Thyroid gland (tissue), 4 donors: ENCODE results near the gene COG1. TPM values are rescaled to one million over a fixed set of nuclear protein-coding genes. Genes with fewer than 3 reads are reported as not detected.
A peak's percentile ranks its signal among the peaks of the same experiment; 100 is the strongest.

ENCODE experiments used
- DNase-seq, 2 donors: peaks; one replicate each; pipeline ENCODE4 v3.0.0-alpha.2; 2019
- H3K27ac ChIP-seq, 3 donors: fragments of 200-600 bp; sonication (generic); 1 replicate in 2 of 3; 2 replicates in 1 of 3; pipeline ENCODE4 v1.5.1; 2016 to 2019; ENCODE audit warnings: mild to moderate bottlenecking in 1 of 3, moderate library complexity in 1 of 3
- H3K27me3 ChIP-seq: fragments of 200-600 bp; sonication (generic); one replicate; pipeline ENCODE4 v1.5.1; 2019
- H3K36me3 ChIP-seq, 2 donors: fragments of 200-600 bp; sonication (generic); one replicate each; pipeline ENCODE4 v1.5.1; 2016 to 2019
- H3K4me1 ChIP-seq, 2 donors: fragments of 200-600 bp; sonication (generic); one replicate each; pipeline ENCODE4 v1.5.1; 2017 to 2019
- H3K4me3 ChIP-seq, 3 donors: fragments of 200-600 bp; sonication (generic); replicated peaks in 1 of 3; 1 replicate in 2 of 3; 2 replicates in 1 of 3; pipeline ENCODE4 v1.5.1; 2016; ENCODE audit warnings: mild to moderate bottlenecking in 1 of 3
- H3K9me3 ChIP-seq: fragments of 200-600 bp; sonication (generic); one replicate; pipeline ENCODE4 v1.5.1; 2017
- POLR2A ChIP-seq, 2 donors: fragments of 450-650 bp; IDR thresholded peaks; one replicate each; pipeline ENCODE4 v1.6.1; 2017; ENCODE audit warnings: antibody characterized with exemption in 2 of 2, mild to moderate bottlenecking in 2 of 2, moderate library complexity in 1 of 2
- WGBS, 2 donors: methylation state at CpG; one replicate each; pipeline ENCODE4 v1.1.5; 2017; 5-methylcytosine and 5-hydroxymethylcytosine counted together
- intact Hi-C: fragments of 100-400 bp; cut with DNase I; formaldehyde crosslinking; loops from one replicate; pipeline ENCODE4 v1.15.1; 2023
- total RNA-seq, 4 donors: library from RNA; depleted of rRNA; stranded (reverse); fragments of >200 nt; gene quantifications; one replicate each; pipeline ENCODE4 v1.2.3, GENCODE V29; 2016
- TF ChIP-seq, protein P1 (sequence below), 6 experiments: fragments of 200-600 bp in 3 of 6; fragments of 450-650 bp in 3 of 6; sonication (generic) in 3 of 6; IDR thresholded peaks; one replicate each; pipeline ENCODE4 v1.5.1; 2016 to 2019; ENCODE audit warnings: antibody characterized with exemption in 6 of 6, mild to moderate bottlenecking in 2 of 6, inconsistent platforms in 1 of 6, moderate library complexity in 1 of 6

The COG1 gene
- total RNA-seq, 4 donors from 2014 or later = 31.9 to 42.9 (median 37.2) TPM

DNA sequence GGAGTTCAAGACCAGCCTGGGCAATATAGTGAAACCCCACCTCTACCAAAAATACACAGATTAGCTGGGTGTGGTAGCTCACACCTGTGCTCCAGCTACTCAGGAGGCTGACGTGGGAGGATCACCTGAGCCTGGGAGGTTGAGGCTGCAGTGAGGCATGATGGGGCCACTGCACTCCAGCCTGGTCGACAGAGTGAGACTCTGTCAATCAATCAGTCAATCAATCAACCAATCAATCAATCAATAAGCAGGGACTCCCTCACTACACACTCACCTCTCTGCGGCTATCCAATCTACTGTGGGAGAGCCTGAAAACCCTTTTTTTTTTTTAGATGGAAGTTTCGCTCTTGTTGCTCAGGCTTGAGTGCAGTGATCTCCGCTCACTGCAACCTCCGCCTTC, 37.2 kb downstream of the COG1 start:
- Histone ChIP-seq H3K4me3 (no peak overlapping the region), H3K27ac (no peak overlapping the region), H3K36me3 (no peaks in the 10 kb centered on the region), H3K27me3 (no peaks in the 10 kb centered on the region), H3K4me1 (peaks cover 27 to 47% of the 10 kb centered on the region in 2 donors), H3K9me3 (no peaks in the 10 kb centered on the region)
- 96 to 97% methylated on average over 6 of the region's 6 CpGs for WGBS, 2 donors
- no peak for DNase-seq
- intact Hi-C loops = loop anchor here (5.0 kb wide), 1 partner anchor 38 kb away; the partner anchor contains the start of gene COG1
- TF ChIP-seq, protein P1, sequence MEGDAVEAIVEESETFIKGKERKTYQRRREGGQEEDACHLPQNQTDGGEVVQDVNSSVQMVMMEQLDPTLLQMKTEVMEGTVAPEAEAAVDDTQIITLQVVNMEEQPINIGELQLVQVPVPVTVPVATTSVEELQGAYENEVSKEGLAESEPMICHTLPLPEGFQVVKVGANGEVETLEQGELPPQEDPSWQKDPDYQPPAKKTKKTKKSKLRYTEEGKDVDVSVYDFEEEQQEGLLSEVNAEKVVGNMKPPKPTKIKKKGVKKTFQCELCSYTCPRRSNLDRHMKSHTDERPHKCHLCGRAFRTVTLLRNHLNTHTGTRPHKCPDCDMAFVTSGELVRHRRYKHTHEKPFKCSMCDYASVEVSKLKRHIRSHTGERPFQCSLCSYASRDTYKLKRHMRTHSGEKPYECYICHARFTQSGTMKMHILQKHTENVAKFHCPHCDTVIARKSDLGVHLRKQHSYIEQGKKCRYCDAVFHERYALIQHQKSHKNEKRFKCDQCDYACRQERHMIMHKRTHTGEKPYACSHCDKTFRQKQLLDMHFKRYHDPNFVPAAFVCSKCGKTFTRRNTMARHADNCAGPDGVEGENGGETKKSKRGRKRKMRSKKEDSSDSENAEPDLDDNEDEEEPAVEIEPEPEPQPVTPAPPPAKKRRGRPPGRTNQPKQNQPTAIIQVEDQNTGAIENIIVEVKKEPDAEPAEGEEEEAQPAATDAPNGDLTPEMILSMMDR (IDR thresholded peaks at IDR 0.05) = no peak
- TF ChIP-seq POLR2A (IDR thresholded peaks at IDR 0.05) = no peak

DNA sequence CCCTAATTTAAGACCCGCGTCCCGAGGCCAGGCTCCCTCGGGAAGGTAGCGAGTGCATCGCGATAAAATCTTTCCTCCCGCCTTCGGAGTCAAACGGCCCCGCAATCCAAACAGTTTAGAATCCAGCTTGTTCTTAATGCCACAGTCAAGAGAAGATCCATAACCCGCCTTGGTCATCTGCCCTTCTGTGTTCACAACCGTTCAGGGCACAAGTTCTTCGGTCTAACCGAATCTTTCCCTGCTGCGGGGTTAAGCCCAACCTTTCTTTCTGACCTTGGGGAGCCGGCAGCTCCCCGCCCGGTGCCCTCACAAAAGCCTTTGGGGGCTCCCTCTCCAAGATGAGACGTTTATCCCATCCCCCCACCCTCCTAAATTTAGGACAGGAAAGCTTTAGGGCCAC, 38.5 kb downstream of the COG1 start:
- intact Hi-C loops = loop anchor here (5.0 kb wide), 1 partner anchor 39 kb away; the partner anchor contains the start of gene COG1

DNA sequence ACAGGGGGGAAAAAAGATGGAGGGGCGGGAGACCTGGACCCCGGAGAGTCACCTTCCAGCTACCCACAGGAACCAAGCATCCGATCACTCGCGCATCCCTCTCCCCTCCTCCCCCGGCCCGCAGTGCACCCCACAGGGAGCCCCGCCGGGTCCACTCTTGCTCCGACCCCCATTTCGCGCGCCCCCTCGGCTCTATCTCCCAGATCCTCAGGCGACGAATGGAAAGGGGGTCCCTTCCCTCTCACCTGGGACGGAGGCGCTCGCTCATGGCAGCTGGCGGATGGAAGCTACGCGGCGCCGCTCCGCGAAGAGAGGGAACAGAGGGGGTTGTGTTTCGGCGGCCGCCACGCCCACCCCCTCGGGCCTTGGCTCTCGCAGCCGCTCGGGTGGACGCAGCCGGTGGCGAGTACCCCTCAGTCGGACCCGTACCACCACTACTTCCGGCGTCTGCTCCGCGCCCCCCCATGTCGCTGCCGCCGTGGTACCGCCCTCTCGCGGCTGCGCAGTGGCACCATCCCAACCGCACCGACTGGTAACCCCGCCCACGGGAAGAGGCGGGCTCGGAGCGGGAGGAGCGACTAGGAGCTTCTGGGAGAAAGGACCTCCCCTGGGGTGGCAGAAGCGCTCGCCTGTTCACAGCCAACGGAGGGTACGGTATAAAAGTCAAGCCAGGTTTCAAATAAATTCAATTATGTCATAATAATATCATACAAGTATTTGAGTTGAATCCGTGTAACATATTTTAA, 39.2 kb downstream of the COG1 start:
- DNase-seq = peak; percentile 95 to 96
- no peaks in the 10 kb centered on the region for H3K27me3 ChIP-seq
- H3K27ac ChIP-seq = peak overlapping the region; percentile 64 to 89 (median 84)
- intact Hi-C loops = loop anchor here (5.0 kb wide), 1 partner anchor 40 kb away; the partner anchor contains the start of gene COG1
- peak overlapping the region; percentile 92 to 94 (median 94) for H3K4me3 ChIP-seq
- H3K4me1 ChIP-seq = peaks cover 18 to 37% of the 10 kb centered on the region in 2 donors
- no peaks in the 10 kb centered on the region for H3K9me3 ChIP-seq
- TF ChIP-seq, protein P1 (IDR thresholded peaks at IDR 0.05) = peak in 3 of 6 experiments; percentile 16 to 28 (median 17)
- TF ChIP-seq POLR2A (IDR thresholded peaks at IDR 0.05) = peak; percentile 42 to 91
- H3K36me3 ChIP-seq = peaks cover 5 to 14% of the 10 kb centered on the region in 2 donors
- 0 to 1% methylated on average over 17 to 21 of the region's 63 CpGs for WGBS, 2 donors

More for the DNA sequence above, 38.5 kb downstream of the COG1 start:
- WGBS, 2 donors = 1% methylated on average over 20 of the region's 20 CpGs
- DNase-seq = no peak
- Histone ChIP-seq H3K4me3 (peak overlapping the region; percentile 92 to 94 (median 94)), H3K27ac (peak overlapping the region in 1 of 3 donors; percentile 84), H3K9me3 (no peaks in the 10 kb centered on the region), H3K4me1 (peaks cover 23 to 43% of the 10 kb centered on the region in 2 donors), H3K36me3 (peaks cover 0 to 10% of the 10 kb centered on the region in 2 donors), H3K27me3 (no peaks in the 10 kb centered on the region)
- TF ChIP-seq, protein P1 (IDR thresholded peaks at IDR 0.05) = no peak
- no peak for TF ChIP-seq POLR2A (IDR thresholded peaks at IDR 0.05)

DNA sequence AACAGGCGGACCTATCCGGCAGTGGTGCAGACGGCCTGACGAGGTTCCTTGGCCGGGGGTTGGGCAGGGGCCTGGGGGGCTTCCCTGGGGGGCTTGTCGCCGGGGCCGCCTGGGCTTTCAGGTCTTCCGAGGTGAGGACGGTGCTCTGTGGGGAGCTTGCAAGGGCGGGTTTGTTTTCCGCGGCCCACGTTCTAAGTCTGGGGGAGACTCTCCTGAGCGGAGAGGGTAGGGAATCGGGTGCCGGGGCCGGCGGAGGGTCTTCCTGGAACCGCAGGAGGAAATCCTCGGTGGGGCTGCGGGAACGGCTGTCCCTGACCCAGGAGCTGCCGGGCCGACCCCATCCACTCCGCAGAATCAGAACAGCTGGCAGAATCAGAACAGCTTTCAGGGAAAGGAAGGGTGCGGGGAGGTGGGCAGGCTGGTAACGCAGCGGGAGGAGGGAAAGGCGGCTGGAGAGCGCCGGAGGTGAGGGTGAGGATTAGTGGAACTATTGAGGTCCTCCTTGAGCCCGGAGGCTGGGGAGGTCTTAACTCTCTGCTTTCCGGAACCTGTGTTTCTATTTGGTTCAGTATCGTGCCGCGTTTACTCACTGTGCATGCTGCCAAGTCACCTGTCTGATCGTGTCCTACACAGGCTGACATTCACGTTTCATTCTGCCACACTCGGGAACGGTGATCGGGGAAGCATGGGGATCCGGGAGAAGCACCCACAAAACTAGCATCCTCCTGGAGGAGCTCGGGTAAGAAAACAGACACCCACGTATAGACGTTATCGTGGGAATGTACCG, 39.9 kb downstream of the COG1 start:
- Histone ChIP-seq H3K27me3 (no peaks in the 10 kb centered on the region), H3K27ac (peak overlapping the region; percentile 63 to 89 (median 84)), H3K4me3 (peak overlapping the region; percentile 73 to 94 (median 92)), H3K36me3 (peaks cover 9 to 14% of the 10 kb centered on the region in 2 donors), H3K4me1 (peaks cover 18 to 37% of the 10 kb centered on the region in 2 donors), H3K9me3 (no peaks in the 10 kb centered on the region)
- 0 to 2% methylated on average over 41 to 48 of the region's 48 CpGs for WGBS, 2 donors
- intact Hi-C loops = loop anchor here (5.0 kb wide), 1 partner anchor 40 kb away; the partner anchor contains the start of gene COG1
- peak; percentile 29 to 46 for DNase-seq
- TF ChIP-seq POLR2A (IDR thresholded peaks at IDR 0.05) = no peak
- TF ChIP-seq, protein P1 (IDR thresholded peaks at IDR 0.05) = no peak
